ENCODE measurements around the gene MAP3K21. TPM values are rescaled to one million over a fixed set of nuclear protein-coding genes. Genes with fewer than 3 reads are reported as not detected.
A peak's percentile ranks its signal among the peaks of the same experiment; 100 is the strongest.

Gene MAP3K21
- total RNA-seq, 2 donors from 2014 or later = 0.64 to 3.0 TPM

DNA sequence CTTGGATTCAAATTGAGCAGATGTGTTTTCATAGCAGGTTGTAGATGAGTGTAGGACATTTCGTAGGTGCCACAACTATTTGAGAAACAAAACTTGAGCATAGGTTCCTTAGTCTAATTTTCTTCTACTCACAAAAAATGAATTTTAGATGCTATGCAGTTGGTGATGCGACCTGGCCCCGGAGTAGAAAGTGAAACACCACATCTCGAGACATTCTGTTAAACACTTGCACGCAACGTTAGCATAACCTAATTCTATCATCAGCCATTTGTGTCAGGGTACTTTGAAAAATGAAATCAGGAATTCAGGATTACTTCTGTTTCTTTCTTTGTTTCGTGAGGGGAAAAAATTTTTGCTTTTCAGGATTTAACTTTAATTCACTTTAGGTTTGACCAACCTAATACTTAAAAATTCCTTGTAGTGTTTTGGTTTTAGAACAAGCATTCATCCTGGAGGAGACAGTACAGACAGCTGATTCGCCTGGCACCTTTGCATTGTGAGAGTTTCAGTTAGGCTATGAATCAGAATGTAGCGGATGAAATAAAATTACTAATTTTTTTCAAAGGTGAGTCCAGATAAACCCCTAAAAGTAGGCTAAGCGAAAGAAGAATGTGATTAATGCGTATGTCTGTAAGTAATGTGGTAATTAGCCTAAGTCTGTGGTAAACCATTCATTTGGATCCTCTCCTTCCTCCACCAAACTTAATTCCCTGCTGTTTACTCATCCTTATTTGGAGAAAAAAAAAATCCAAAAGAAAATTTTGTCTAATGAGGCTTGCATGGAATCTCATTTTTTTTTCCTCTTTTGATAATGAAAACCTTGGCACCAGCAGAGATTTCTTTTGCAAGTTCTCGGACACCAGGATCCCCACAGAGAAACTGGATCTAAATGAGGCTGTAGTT, 44.9 kb downstream of the MAP3K21 start:
- ATAC-seq (peak in 1 of 2 donors; percentile 46), DNase-seq (ENCODE audit: low spot score) (no peak)
- H3K9me3 Mint-ChIP-seq = no peaks in the 10 kb centered on the region
- peak overlapping the region in 1 of 2 donors; percentile 62 for H3K27ac Mint-ChIP-seq
- H3K36me3 Mint-ChIP-seq = no peaks in the 10 kb centered on the region
- peaks cover 0 to 2% of the 10 kb centered on the region in 2 donors for H3K27me3 Mint-ChIP-seq
- peak overlapping the region; percentile 67 for H3K4me3 Mint-ChIP-seq
- peaks cover 0 to 10% of the 10 kb centered on the region in 2 donors for H3K4me1 Mint-ChIP-seq (ENCODE audit: low read depth in 2 of 2)

DNA sequence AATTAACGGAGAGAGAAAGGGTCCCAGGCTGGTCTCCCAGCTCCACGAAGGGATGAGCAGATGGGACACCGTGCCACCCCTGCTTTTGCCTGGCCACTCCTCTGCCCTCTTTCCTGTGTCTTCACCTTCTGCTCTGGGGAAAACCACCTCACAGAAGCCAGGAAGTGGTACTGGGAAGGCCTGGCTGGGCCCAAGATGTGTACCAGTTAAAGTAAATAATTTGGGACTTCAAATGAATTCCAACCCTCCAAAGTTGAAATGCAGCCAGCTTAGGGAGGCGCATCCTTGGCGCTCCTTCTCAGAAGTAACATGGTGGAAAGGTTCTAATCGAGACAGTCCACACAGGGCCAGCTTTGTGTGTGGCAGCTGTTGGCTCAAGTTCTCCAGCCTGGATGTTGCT, 45.7 kb downstream of the MAP3K21 start:
- Mint-ChIP-seq H3K4me1 (ENCODE audit: low read depth in 2 of 2) (peaks cover 0 to 10% of the 10 kb centered on the region in 2 donors), H3K9me3 (no peaks in the 10 kb centered on the region), H3K4me3 (peak overlapping the region; percentile 67), H3K36me3 (no peaks in the 10 kb centered on the region), H3K27me3 (peaks cover 0 to 2% of the 10 kb centered on the region in 2 donors), H3K27ac (peak overlapping the region in 1 of 2 donors; percentile 62)
- ATAC-seq = no peak
- no peak for DNase-seq (ENCODE audit: low spot score)

DNA sequence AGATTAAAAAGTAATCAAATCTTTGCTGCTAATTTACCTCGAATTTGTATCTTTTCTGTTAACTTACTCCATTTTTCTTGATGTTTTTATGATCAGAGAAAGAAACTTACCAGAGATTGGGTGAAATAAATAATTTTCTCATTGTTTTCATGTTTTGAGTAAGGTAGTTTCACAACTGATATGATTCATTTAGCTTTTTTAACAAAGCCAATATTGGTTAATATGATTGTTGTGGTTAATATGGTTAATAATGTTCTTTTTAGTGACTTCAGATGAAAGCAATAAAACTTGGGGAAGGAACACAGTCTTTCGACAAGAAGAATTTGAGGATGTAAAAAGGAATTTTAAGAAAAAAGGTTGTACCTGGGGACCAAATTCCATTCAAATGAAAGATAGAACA, 48.1 kb downstream of the MAP3K21 start:
- Mint-ChIP-seq H3K27ac (no peak overlapping the region), H3K27me3 (no peaks in the 10 kb centered on the region)

DNA sequence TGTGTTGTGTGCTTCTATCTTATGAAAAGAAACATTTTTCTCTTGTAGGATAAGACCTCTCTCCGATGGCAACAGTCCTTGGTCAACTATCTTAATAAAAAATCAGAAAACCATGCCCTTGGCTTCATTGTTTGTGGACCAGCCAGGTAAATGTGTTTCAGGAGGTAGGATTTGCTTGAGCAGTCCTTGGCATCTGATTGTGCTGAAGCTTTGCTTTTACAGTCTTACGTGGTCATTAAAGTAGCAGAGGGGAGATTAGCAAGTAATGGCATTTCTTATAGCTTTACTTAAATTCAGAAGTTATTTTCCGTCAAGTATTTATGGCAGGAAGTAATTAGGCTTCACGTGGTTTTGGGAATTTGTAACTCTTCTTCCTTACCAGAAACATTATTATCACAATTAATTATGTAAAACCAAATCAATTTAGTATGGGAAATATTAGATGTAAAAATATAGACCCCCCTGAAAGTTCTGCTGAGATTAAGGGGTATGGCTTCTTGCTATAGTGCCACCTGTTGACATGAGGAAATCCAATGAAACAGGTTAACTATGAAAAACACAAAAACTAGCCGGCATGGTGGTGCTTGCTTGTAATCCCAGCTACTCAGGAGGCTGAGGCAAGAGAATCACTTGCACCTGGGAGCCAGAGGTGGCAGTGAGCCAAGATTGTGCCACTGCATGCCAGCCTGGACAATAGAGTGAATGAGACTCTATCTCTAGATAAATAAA, 49.0 kb downstream of the MAP3K21 start:
- no peak for DNase-seq (ENCODE audit: low spot score)
- no peak overlapping the region for H3K4me3 Mint-ChIP-seq
- no peak for ATAC-seq
- H3K9me3 Mint-ChIP-seq = no peaks in the 10 kb centered on the region
- no peak overlapping the region for H3K27ac Mint-ChIP-seq
- H3K36me3 Mint-ChIP-seq = no peaks in the 10 kb centered on the region
- H3K4me1 Mint-ChIP-seq (ENCODE audit: low read depth in 2 of 2) = peaks cover 0 to 10% of the 10 kb centered on the region in 2 donors
- H3K27me3 Mint-ChIP-seq = no peaks in the 10 kb centered on the region

More for the DNA sequence above, 48.1 kb downstream of the MAP3K21 start:
- H3K4me1 Mint-ChIP-seq (ENCODE audit: low read depth in 2 of 2) = peaks cover 0 to 10% of the 10 kb centered on the region in 2 donors
- no peaks in the 10 kb centered on the region for H3K36me3 Mint-ChIP-seq
- ATAC-seq (no peak), DNase-seq (ENCODE audit: low spot score) (no peak)
- H3K9me3 Mint-ChIP-seq = no peaks in the 10 kb centered on the region
- H3K4me3 Mint-ChIP-seq = no peak overlapping the region

DNA sequence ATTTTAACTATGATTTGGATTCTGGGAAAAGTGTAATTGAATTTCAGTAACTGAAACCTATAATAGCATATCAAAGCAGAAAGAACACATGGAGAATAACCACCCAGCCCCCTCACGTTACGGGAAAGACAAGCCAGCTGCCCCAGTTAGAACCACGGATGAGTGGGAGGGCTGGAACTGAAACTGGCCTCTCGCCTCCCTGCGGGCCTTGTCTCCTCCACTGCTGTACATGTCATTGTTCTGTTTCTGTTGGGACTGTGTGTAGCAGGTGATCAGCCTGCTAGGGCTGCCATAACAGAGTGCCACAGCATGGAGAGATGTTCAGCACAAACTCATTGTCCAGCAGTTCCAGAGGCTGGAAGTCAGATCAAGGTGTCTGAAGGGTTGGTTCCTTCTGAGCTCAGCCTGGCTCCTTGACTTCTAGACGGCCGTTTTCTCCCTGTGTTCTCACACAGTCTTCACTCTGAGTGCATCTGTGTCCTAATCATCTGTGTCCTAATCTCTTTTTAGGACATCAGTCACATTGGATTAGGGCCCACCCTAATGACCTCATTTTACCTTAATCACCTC, 52.4 kb downstream of the MAP3K21 start:
- DNase-seq (ENCODE audit: low spot score) = no peak
- Mint-ChIP-seq H3K4me3 (no peak overlapping the region), H3K27ac (no peak overlapping the region), H3K27me3 (peaks cover 0 to 6% of the 10 kb centered on the region in 2 donors), H3K9me3 (no peaks in the 10 kb centered on the region), H3K36me3 (no peaks in the 10 kb centered on the region), H3K4me1 (ENCODE audit: low read depth in 2 of 2) (peaks cover 0 to 5% of the 10 kb centered on the region in 2 donors)
- ATAC-seq = no peak

DNA sequence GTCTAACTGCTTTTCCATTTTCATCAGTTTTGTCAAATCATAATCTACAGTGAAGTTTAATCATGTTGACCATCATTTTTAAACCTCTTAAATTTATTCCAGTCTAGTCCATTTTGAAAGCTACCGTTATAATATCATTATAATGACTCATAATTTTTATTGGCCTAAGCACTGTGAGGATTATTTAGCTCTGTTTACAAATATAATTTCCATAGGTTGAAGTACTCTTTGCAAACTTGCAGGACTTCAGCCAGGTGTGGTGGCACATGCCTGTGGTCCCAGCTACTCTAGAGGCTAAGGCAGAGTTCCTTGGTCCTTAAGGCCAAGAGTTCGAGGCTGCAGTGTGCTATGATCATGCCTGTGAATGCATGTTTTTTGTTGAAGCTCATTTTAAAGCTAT, 54.3 kb downstream of the MAP3K21 start:
- Mint-ChIP-seq H3K4me1 (ENCODE audit: low read depth in 2 of 2) (no peaks in the 10 kb centered on the region), H3K4me3 (no peak overlapping the region), H3K9me3 (no peaks in the 10 kb centered on the region), H3K27me3 (peaks cover 0 to 6% of the 10 kb centered on the region in 2 donors), H3K27ac (no peak overlapping the region), H3K36me3 (no peaks in the 10 kb centered on the region)
- ATAC-seq (no peak), DNase-seq (ENCODE audit: low spot score) (no peak)

DNA sequence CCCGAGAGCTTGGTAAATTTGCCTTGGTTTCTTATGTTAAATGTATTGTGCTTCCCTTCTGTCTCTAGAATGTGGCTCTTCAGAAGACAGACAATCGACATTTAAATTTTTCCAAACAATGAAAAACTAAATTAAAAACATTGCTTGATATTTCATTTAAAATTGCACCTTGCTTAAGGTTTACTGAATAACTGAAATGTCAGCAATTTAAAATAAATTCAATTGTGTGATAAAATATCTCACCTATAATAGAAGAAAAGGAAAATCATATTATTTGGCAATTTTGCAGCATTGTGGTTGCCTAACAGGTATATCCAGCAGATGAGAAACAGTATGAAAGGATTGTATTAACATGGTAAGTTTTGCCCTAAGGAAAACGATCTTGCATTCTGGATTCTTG, 56.5 kb downstream of the MAP3K21 start:
- peaks cover 0 to 14% of the 10 kb centered on the region in 2 donors for H3K27me3 Mint-ChIP-seq
- DNase-seq (ENCODE audit: low spot score) = no peak
- H3K4me3 Mint-ChIP-seq = no peak overlapping the region
- H3K36me3 Mint-ChIP-seq = no peaks in the 10 kb centered on the region
- H3K4me1 Mint-ChIP-seq (ENCODE audit: low read depth in 2 of 2) = no peaks in the 10 kb centered on the region
- H3K27ac Mint-ChIP-seq = no peak overlapping the region
- no peaks in the 10 kb centered on the region for H3K9me3 Mint-ChIP-seq
- no peak for ATAC-seq

DNA sequence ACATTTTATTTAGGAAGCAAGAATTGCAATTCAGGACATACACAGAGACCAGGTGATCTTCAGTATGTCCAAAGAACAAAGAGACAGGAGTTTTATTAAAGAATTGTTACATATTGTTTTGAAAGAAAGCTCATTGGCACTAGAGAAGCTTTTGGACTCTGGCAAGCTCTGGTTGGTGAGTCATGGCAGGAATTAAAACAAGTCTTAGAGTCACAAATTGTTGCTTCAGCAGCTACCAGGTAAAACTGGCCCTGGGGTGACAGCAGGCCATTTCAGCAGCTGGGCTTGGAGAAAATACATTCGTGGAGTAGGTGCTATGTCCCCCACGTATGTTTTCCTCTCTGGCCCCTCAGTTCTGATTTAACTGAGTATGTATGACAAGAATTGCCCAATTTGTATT, 58.8 kb downstream of the MAP3K21 start:
- peaks cover 11 to 38% of the 10 kb centered on the region in 2 donors for H3K27me3 Mint-ChIP-seq
- no peaks in the 10 kb centered on the region for H3K36me3 Mint-ChIP-seq
- no peak overlapping the region for H3K4me3 Mint-ChIP-seq
- ATAC-seq (no peak), DNase-seq (ENCODE audit: low spot score) (no peak)
- no peaks in the 10 kb centered on the region for H3K9me3 Mint-ChIP-seq
- H3K27ac Mint-ChIP-seq = no peak overlapping the region
- H3K4me1 Mint-ChIP-seq (ENCODE audit: low read depth in 2 of 2) = no peaks in the 10 kb centered on the region

DNA sequence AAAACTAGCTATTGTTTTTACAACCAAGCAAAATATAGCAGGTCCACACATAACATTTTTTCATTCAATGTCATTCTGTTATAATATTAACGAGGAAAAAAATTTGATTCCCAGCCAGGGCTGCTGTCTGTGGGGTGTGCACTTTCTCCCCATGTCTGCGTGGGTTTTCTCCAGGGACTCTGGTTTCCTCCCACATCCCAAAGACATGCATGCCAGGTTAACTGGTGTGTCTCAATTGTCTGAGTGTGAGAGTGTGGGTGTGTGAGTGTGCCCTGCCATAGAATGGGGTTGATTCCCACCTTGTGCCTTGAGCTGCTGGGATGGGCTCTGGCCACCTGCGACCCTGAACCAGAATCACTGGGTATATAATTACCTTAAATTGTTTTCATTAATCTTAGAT, 60.1 kb downstream of the MAP3K21 start:
- H3K36me3 Mint-ChIP-seq = no peaks in the 10 kb centered on the region
- no peaks in the 10 kb centered on the region for H3K4me1 Mint-ChIP-seq (ENCODE audit: low read depth in 2 of 2)
- DNase-seq (ENCODE audit: low spot score) (no peak), ATAC-seq (no peak)
- H3K4me3 Mint-ChIP-seq = no peak overlapping the region
- H3K27ac Mint-ChIP-seq = no peak overlapping the region
- H3K9me3 Mint-ChIP-seq = no peaks in the 10 kb centered on the region
- H3K27me3 Mint-ChIP-seq = peaks cover 18 to 48% of the 10 kb centered on the region in 2 donors

DNA sequence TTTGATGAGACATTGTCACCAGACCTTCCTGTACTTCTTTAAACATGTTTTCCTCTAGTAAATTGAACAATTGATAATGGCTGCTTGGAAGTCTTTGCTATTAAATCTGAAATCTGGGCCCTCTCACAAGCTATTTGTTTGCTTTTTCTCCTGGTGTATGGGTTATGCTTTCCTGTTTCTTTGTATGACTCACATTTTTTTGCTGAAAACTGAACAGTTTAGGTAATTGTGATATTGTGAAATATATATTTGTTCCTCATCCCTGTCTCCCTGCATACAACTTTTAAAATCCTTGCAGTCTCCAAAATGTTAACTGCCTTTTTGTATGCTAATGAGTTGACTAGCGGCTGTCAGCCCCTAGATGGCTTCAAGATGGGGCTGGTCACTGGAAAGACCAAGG, 61.6 kb downstream of the MAP3K21 start:
- Mint-ChIP-seq H3K4me1 (ENCODE audit: low read depth in 2 of 2) (no peaks in the 10 kb centered on the region), H3K27ac (no peak overlapping the region), H3K9me3 (no peaks in the 10 kb centered on the region)

DNA sequence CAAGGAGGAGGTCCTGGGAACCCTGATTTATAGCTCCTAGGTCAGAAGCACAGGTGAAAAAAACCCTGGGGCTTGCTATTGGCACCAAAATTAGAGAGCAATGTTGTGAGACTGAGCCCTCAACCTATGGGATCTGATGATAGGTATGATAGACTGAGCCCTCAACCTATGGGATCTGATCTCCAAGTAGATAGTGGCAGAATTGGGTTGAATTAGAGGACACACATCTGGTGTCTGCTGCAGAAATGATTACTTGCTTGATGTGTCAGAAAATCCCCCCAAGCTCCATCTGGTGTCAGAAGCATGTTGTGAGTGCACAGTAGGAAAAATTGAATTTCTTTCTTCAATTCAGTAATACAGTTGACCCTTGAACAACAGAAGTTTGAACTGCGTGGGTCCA, 62.4 kb downstream of the MAP3K21 start:
- peaks cover 28 to 53% of the 10 kb centered on the region in 2 donors for H3K27me3 Mint-ChIP-seq
- DNase-seq (ENCODE audit: low spot score) (no peak), ATAC-seq (no peak)

More for the DNA sequence above, 61.6 kb downstream of the MAP3K21 start:
- no peaks in the 10 kb centered on the region for H3K36me3 Mint-ChIP-seq
- no peak for DNase-seq (ENCODE audit: low spot score)
- no peak overlapping the region for H3K4me3 Mint-ChIP-seq
- no peak for ATAC-seq
- H3K27me3 Mint-ChIP-seq = peaks cover 28 to 53% of the 10 kb centered on the region in 2 donors

DNA sequence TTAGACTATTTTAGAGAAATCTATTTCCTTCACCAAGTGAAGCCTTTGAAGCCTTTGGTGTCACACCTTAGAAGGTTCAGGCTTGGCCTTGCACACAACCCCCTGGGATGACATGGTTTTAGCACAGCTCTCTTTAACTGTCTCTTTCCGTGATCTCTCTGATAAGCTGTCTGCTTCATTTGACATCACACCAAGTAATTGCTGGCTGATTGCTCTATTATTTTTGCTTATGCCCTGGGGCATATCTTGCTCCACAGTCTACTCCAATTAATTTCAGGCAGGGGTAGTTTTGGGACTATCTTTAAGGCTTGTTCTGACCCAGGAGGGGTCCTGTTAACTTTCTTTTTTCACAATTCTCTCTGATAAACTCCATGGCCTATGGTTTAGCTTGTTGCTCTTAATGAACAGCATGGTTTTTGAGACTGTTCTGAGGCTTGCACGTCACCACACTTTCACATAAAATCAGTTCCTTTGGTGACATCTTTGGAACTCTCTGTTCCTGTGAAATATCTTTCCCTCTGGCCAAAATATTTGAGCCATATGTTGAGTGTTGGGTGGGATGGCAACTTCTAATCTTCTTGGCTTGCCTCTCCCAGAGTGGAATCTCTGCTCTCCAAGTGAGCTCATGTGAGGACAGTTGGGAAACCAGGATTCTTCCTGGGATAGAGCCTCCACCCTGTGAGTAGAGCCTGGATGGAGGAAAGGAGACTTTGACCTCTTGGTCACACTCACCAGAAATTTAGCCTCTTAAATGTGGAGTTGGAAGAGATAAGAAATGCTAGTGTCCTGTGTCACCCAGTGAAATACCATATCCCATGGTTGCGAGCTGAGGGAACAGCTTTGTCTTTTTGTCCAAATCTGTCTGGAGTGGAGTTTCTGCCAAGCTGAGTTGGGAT, 63.6 kb downstream of the MAP3K21 start:
- Mint-ChIP-seq H3K4me3 (no peak overlapping the region), H3K9me3 (no peaks in the 10 kb centered on the region), H3K27ac (no peak overlapping the region), H3K36me3 (no peaks in the 10 kb centered on the region), H3K27me3 (peaks cover 28 to 55% of the 10 kb centered on the region in 2 donors), H3K4me1 (ENCODE audit: low read depth in 2 of 2) (no peaks in the 10 kb centered on the region)
- no peak for ATAC-seq
- DNase-seq (ENCODE audit: low spot score) = no peak

More for the DNA sequence above, 62.4 kb downstream of the MAP3K21 start:
- H3K4me3 Mint-ChIP-seq = no peak overlapping the region
- no peaks in the 10 kb centered on the region for H3K36me3 Mint-ChIP-seq
- H3K27ac Mint-ChIP-seq = no peak overlapping the region
- no peaks in the 10 kb centered on the region for H3K4me1 Mint-ChIP-seq (ENCODE audit: low read depth in 2 of 2)
- H3K9me3 Mint-ChIP-seq = no peaks in the 10 kb centered on the region

All from natural killer cell treated with Interleukin-12 subunit alpha and Interleukin-12 subunit beta and Interleukin-15 and Interleukin-18, amount 100 ng/mL, for 72 hours (primary cell).